GM12878 (cell line): ENCODE results near the gene GRAMD1B. TPM values are rescaled to one million over a fixed set of nuclear protein-coding genes. Genes with fewer than 3 reads are reported as not detected.

Experiments used
- ATAC-seq: fragments of 200-7000 bp; cut with Tn5 transposase; 3 replicates; pipeline ENCODE4 v1.9.1; 2020; ENCODE audit warnings: mild to moderate bottlenecking, moderate library complexity
- BruUV-seq: library from RNA; stranded (reverse); fragments of 400-500 nt; replicated peaks from 2 replicates; lab custom pipeline; 2021; lab: Mats Ljungman, UMichigan
- CTCF ChIA-PET: fragments of 300-600 bp; sonication (Branson Sonifier 250); formaldehyde crosslinking; extraction: SDS; loops from one replicate; lab custom pipeline; 2021; ENCODE audit warnings: inconsistent platforms; lab: Yijun Ruan, JAX
- POLR2A ChIA-PET: fragments of 350-600 bp; formaldehyde crosslinking; extraction: SDS; loops from one replicate; lab custom pipeline; 2021; ENCODE audit warnings: inconsistent platforms; lab: Charles Lee
- RAD21 ChIA-PET: fragments of 300-600 bp; sonication (Branson Sonifier 250); formaldehyde crosslinking; loops from one replicate; lab custom pipeline; 2023; ENCODE audit warnings: antibody characterized with exemption; ENCODE audit not compliant: unreplicated experiment; lab: Charles Lee
- SMC1A ChIA-PET: fragments of 300-600 bp; sonication (Branson Sonifier 250); formaldehyde crosslinking; loops from one replicate; lab custom pipeline; 2023; ENCODE audit not compliant: unreplicated experiment, uncharacterized antibody; lab: Charles Lee
- DNase-seq: peaks from one replicate; pipeline ENCODE4 v3.0.0-alpha.2; 2011; ENCODE audit warnings: low read depth, low spot score
- FAIRE-seq: peaks from 3 replicates; lab custom pipeline; 2011; peaks lifted over from hg19 to GRCh38; lab: Jason Lieb, UNC
- H2AFZ ChIP-seq: 2 replicates; pipeline ENCODE4 v1.6.0; 2011; ENCODE audit warnings: low read depth, low read length, control low read depth; ENCODE audit not compliant: control insufficient read depth
- H3K27ac ChIP-seq: 2 replicates; pipeline ENCODE4 v1.5.1; 2011; ENCODE audit warnings: control low read depth; ENCODE audit not compliant: control insufficient read depth, insufficient read depth
- H3K27me3 ChIP-seq, 2 experiments: replicated peaks in 1 of 2; 2 replicates each; pipeline versions ENCODE4 v1.6.0 to v1.6.1; 2011; ENCODE audit warnings: low read length in 1 of 2; ENCODE audit not compliant: control insufficient read depth in 2 of 2, insufficient read depth in 2 of 2
- H3K36me3 ChIP-seq, 2 experiments: 2 replicates each; pipeline ENCODE4 v1.5.1; 2011; ENCODE audit warnings: low read length in 1 of 2; ENCODE audit not compliant: control insufficient read depth in 2 of 2, insufficient read depth in 2 of 2
- H3K4me1 ChIP-seq: 2 replicates; pipeline ENCODE4 v1.6.1; 2011; ENCODE audit warnings: mild to moderate bottlenecking, low read length, moderate library complexity, mixed read lengths; ENCODE audit not compliant: control insufficient read depth, insufficient read depth
- H3K4me2 ChIP-seq: 2 replicates; pipeline ENCODE4 v1.6.0; 2011; ENCODE audit warnings: control low read depth; ENCODE audit not compliant: control insufficient read depth, insufficient read depth
- H3K4me3 ChIP-seq: fragments of 200-600 bp; sonication (generic); 2 replicates; pipeline ENCODE4 v1.5.1; 2016
- H3K79me2 ChIP-seq: 2 replicates; pipeline ENCODE4 v1.6.0; 2011; ENCODE audit warnings: low read length; ENCODE audit not compliant: control insufficient read depth, insufficient read depth
- H3K9ac ChIP-seq: 2 replicates; pipeline ENCODE4 v1.8.0; 2011; ENCODE audit warnings: low read length, control low read depth, mixed read lengths; ENCODE audit not compliant: control insufficient read depth, insufficient read depth
- H3K9me3 ChIP-seq: replicated peaks from 3 replicates; pipeline ENCODE4 v1.5.1; 2011; ENCODE audit warnings: mild to moderate bottlenecking, low read length; ENCODE audit not compliant: control insufficient read depth, insufficient read depth
- H4K20me1 ChIP-seq: 2 replicates; pipeline ENCODE4 v1.6.0; 2011; ENCODE audit not compliant: control insufficient read depth, insufficient read depth
- BHLHE40 ChIP-seq, 2 experiments: fragments of 450-650 bp in 1 of 2; IDR thresholded peaks; 2 replicates each; pipeline ENCODE4 v1.6.1; 2011 to 2017; ENCODE audit warnings: low read depth in 2 of 2, borderline replicate concordance in 1 of 2, improper control_type of control experiment in 1 of 2, low read length in 1 of 2, mild to moderate bottlenecking in 1 of 2
- CBX3 ChIP-seq: fragments of 200-600 bp; sonication (generic); IDR thresholded peaks from 2 replicates; pipeline ENCODE4 v1.6.1; 2016; ENCODE audit warnings: low read depth, borderline replicate concordance
- DPF2 ChIP-seq: fragments of 450-650 bp; IDR thresholded peaks from 2 replicates; pipeline ENCODE4 v1.6.1; 2017; ENCODE audit warnings: mild to moderate bottlenecking
- E2F4 ChIP-seq: IDR thresholded peaks from 2 replicates; pipeline ENCODE4 v1.6.1; 2012; ENCODE audit warnings: low read depth, low read length, improper control_type of control experiment
- IRF4 ChIP-seq: IDR thresholded peaks from 2 replicates; pipeline ENCODE4 v1.6.1; 2011; ENCODE audit warnings: low read depth, low read length
- KDM1A ChIP-seq: fragments of 200-600 bp; sonication (generic); IDR thresholded peaks from 2 replicates; pipeline ENCODE4 v1.6.1; 2016; ENCODE audit warnings: borderline replicate concordance
- KLF5 ChIP-seq: fragments of 450-650 bp; IDR thresholded peaks from 2 replicates; pipeline ENCODE4 v1.6.1; 2014; ENCODE audit warnings: mild to moderate bottlenecking; ENCODE audit not compliant: partially characterized antibody
- MEF2B ChIP-seq: fragments of 450-650 bp; IDR thresholded peaks from 2 replicates; pipeline ENCODE4 v1.6.1; 2018; ENCODE audit warnings: mild to moderate bottlenecking, moderate library complexity; ENCODE audit not compliant: partially characterized antibody, poor library complexity, severe bottlenecking
- SUPT20H ChIP-seq: IDR thresholded peaks from 2 replicates; pipeline ENCODE4 v1.6.1; 2011; ENCODE audit warnings: low read depth, mild to moderate bottlenecking, low read length, moderate library complexity, borderline replicate concordance; ENCODE audit not compliant: control insufficient read depth
- ZNF24 ChIP-seq: fragments of 450-650 bp; IDR thresholded peaks from 2 replicates; pipeline ENCODE4 v1.6.1; 2017; ENCODE audit warnings: antibody characterized with exemption, mild to moderate bottlenecking
- ZNF274 ChIP-seq: IDR thresholded peaks from one replicate; pipeline ENCODE4 v1.8.0; 2011; ENCODE audit not compliant: insufficient read length, insufficient read depth
- WGBS: methylation state at CpG from one replicate; pipeline ENCODE4 v1.1.6; 2016; ENCODE audit warnings: low lambda C conversion rate; ENCODE audit not compliant: insufficient replicate concordance, insufficient coverage; ENCODE audit errors: missing lambda C conversion rate; 5-methylcytosine and 5-hydroxymethylcytosine counted together
- in situ Hi-C: fragments of 300-500 bp; cut with MboI; formaldehyde crosslinking; loops from 9 replicates; pipeline ENCODE4 v1.14.3; 2018; ENCODE audit warnings: mixed read lengths
- intact Hi-C: fragments of 100-400 bp; cut with micrococcal nuclease; formaldehyde crosslinking; loops from one replicate; pipeline ENCODE4 v1.14.2; 2022; ENCODE audit not compliant: unreplicated experiment
- polyA plus RNA-seq, 11 experiments: library from polyadenylated mRNA; depleted of rRNA in 4 of 11; unstranded in 6 of 11; stranded (reverse) in 5 of 11; fragments of >200 nt; fragmentation: Nextera tagmentation in 4 of 11; fragmentation: Illumina TruSeq in 1 of 11; extraction: Ambion mirVana in 4 of 11; extraction: Trizol in 1 of 11; gene quantifications; 1 replicate in 1 of 11; 2 replicates in 10 of 11; pipeline versions ENCODE4 v1.2.1 to v1.2.3, GENCODE V29; 2011 to 2016; ENCODE audit warnings: inconsistent platforms in 2 of 11, missing spikeins in 2 of 11, low read depth in 1 of 11
- total RNA-seq, 4 experiments: library from RNA; depleted of rRNA in 3 of 4; stranded (reverse); fragments of >200 nt in 3 of 4; fragmentation: Illumina TruSeq in 1 of 4; extraction: Trizol in 1 of 4; gene quantifications; 2 replicates each; pipeline versions ENCODE4 v1.2.1 to v1.2.3, GENCODE V29; 2013 to 2021
- TF ChIP-seq, protein P1 (sequence below): IDR thresholded peaks from 2 replicates; pipeline ENCODE4 v1.6.1; 2012; ENCODE audit warnings: improper control_type of control experiment, low read depth, low read length; ENCODE audit not compliant: insufficient replicate concordance
- TF ChIP-seq, protein P2 (sequence below): fragments of 450-650 bp; IDR thresholded peaks from 2 replicates; pipeline ENCODE4 v1.6.1; 2016; ENCODE audit warnings: mild to moderate bottlenecking

The GRAMD1B gene
- total and polyA plus RNA-seq, 10 of the 15 experiments (the other 5 are each of a cell fraction or from before 2014, with no cell fraction given) = 1.9 to 49.1 (median 26.9) TPM

DNA sequence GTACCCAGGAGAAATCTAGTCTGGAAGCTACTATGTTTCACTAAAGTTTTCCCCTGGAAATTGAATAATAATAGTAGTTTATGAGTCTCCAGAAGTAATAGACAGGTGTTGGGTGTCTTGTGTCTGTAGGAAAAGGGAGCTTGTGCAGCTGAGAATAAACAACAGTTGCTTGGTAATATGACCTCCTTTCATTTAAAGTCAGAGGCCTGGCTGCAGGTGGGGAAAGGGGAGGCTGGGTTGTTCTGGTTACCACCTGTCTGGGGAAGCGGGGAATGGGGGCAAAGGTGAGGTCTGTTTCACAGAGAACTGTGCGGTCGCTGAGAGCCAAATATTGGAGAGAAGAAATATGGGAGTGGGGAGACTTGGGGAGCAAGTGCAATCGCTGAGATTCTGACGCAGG lies 3.3 kb upstream of the GRAMD1B start:
- in situ Hi-C loops = no loop called here
- no peak for FAIRE-seq

More for the DNA sequence above, 3.3 kb upstream of the GRAMD1B start:
- H3K4me1 ChIP-seq = peaks cover 3% of the 10 kb centered on the region
- H3K27ac ChIP-seq = no peak overlapping the region
- H3K9me3 ChIP-seq = no peaks in the 10 kb centered on the region
- RAD21 ChIA-PET = interaction anchor here (0.9 to 1.7 kb wide), 2 partner anchors 42 to 122 kb away, joined by 3 to 4 read pairs; no protein-coding TSS in a partner anchor
- POLR2A ChIA-PET = no interaction called here
- TF ChIP-seq BHLHE40 (IDR thresholded peaks at IDR 0.05; ENCODE audit: borderline replicate concordance in 1 of 2, low read depth in 2 of 2, low read length in 1 of 2) = no peak
- TF ChIP-seq DPF2 = no peak
- no peak for TF ChIP-seq E2F4
- TF ChIP-seq KLF5 = no peak
- TF ChIP-seq KDM1A = no peak
- no peak for TF ChIP-seq ZNF274
- TF ChIP-seq IRF4 = no peak
- TF ChIP-seq MEF2B = no peak
- TF ChIP-seq, protein P1, sequence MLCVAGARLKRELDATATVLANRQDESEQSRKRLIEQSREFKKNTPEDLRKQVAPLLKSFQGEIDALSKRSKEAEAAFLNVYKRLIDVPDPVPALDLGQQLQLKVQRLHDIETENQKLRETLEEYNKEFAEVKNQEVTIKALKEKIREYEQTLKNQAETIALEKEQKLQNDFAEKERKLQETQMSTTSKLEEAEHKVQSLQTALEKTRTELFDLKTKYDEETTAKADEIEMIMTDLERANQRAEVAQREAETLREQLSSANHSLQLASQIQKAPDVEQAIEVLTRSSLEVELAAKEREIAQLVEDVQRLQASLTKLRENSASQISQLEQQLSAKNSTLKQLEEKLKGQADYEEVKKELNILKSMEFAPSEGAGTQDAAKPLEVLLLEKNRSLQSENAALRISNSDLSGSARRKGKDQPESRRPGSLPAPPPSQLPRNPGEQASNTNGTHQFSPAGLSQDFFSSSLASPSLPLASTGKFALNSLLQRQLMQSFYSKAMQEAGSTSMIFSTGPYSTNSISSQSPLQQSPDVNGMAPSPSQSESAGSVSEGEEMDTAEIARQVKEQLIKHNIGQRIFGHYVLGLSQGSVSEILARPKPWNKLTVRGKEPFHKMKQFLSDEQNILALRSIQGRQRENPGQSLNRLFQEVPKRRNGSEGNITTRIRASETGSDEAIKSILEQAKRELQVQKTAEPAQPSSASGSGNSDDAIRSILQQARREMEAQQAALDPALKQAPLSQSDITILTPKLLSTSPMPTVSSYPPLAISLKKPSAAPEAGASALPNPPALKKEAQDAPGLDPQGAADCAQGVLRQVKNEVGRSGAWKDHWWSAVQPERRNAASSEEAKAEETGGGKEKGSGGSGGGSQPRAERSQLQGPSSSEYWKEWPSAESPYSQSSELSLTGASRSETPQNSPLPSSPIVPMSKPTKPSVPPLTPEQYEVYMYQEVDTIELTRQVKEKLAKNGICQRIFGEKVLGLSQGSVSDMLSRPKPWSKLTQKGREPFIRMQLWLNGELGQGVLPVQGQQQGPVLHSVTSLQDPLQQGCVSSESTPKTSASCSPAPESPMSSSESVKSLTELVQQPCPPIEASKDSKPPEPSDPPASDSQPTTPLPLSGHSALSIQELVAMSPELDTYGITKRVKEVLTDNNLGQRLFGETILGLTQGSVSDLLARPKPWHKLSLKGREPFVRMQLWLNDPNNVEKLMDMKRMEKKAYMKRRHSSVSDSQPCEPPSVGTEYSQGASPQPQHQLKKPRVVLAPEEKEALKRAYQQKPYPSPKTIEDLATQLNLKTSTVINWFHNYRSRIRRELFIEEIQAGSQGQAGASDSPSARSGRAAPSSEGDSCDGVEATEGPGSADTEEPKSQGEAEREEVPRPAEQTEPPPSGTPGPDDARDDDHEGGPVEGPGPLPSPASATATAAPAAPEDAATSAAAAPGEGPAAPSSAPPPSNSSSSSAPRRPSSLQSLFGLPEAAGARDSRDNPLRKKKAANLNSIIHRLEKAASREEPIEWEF = no peak
- TF ChIP-seq, protein P2, sequence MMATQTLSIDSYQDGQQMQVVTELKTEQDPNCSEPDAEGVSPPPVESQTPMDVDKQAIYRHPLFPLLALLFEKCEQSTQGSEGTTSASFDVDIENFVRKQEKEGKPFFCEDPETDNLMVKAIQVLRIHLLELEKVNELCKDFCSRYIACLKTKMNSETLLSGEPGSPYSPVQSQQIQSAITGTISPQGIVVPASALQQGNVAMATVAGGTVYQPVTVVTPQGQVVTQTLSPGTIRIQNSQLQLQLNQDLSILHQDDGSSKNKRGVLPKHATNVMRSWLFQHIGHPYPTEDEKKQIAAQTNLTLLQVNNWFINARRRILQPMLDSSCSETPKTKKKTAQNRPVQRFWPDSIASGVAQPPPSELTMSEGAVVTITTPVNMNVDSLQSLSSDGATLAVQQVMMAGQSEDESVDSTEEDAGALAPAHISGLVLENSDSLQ = no peak
- no peak for TF ChIP-seq SUPT20H
- no peak for TF ChIP-seq CBX3
- no peak for TF ChIP-seq ZNF24
- no peak overlapping the region for H3K9ac ChIP-seq
- H3K27me3 ChIP-seq = no peaks in the 10 kb centered on the region
- intact Hi-C loops = no loop called here
- no peaks in the 10 kb centered on the region; a peak in 1 of 4 replicates for H3K36me3 ChIP-seq
- WGBS = 70% methylated on average over 5 of the region's 5 CpGs
- H4K20me1 ChIP-seq = no peaks in the 10 kb centered on the region
- BruUV-seq = no TSS peak
- ATAC-seq = no peak
- no peak for DNase-seq
- SMC1A ChIA-PET = interaction anchor here (1.0 to 4.5 kb wide), 4 partner anchors 11 to 42 kb away, joined by 3 to 32 read pairs (median 4); no protein-coding TSS in a partner anchor
- no peak overlapping the region for H2AFZ ChIP-seq
- CTCF ChIA-PET = interaction anchor here (1.4 to 2.5 kb wide), 5 partner anchors 10 to 165 kb away, joined by 3 to 16 read pairs (median 7); no protein-coding TSS in a partner anchor
- no peak overlapping the region for H3K4me3 ChIP-seq
- peaks cover 3% of the 10 kb centered on the region for H3K79me2 ChIP-seq
- no peak overlapping the region for H3K4me2 ChIP-seq
